B cell (primary cell): ENCODE measurements around the gene DDX56. TPM values are rescaled to one million over a fixed set of nuclear protein-coding genes. Genes with fewer than 3 reads are reported as not detected.
"Not testable (repeated sequence)": the region's sequence is repeated elsewhere in the genome, so short reads cannot be mapped to it uniquely, and the experiment has no call there.

Experiments
- ATAC-seq: fragments of 200-7000 bp; cut with Tn5 transposase; one replicate; pipeline ENCODE4 v1.10.0; 2021; ENCODE audit warnings: low read depth, mild to moderate bottlenecking, moderate number of reproducible peaks, moderate library complexity
- CTCF ChIA-PET: fragments of 350-600 bp; sonication (Branson Sonifier 250); formaldehyde crosslinking; loops from one replicate; lab custom pipeline; 2021; ENCODE audit warnings: antibody characterized with exemption, inconsistent platforms; lab: Charles Lee
- POLR2A ChIA-PET: fragments of 350-600 bp; sonication (Branson Sonifier 250); formaldehyde crosslinking; loops from one replicate; lab custom pipeline; 2021; ENCODE audit warnings: antibody characterized with exemption; lab: Charles Lee
- DNase-seq: peaks from one replicate; pipeline ENCODE4 v3.0.0; 2013
- H2AFZ ChIP-seq: 2 replicates; pipeline ENCODE4 v1.6.1; 2012; ENCODE audit warnings: mild to moderate bottlenecking, low read depth, low read length; ENCODE audit not compliant: insufficient read depth, poor library complexity, severe bottlenecking
- H3K27ac ChIP-seq, 2 donors: 1 replicate in 1 of 2; 2 replicates in 1 of 2; pipeline ENCODE4 v1.5.1; 2012 to 2013; ENCODE audit warnings: low read length in 2 of 2, mild to moderate bottlenecking in 2 of 2, moderate library complexity in 1 of 2
- H3K27me3 ChIP-seq, 4 experiments: fragments of 200-600 bp in 1 of 4; sonication (generic) in 1 of 4; replicated peaks in 1 of 4; 1 replicate in 2 of 4; 2 replicates in 2 of 4; pipeline versions ENCODE4 v1.6.1 to v1.7.0; 2013 to 2016; ENCODE audit warnings: low read length in 3 of 4, mild to moderate bottlenecking in 2 of 4, mixed read lengths in 1 of 4, moderate library complexity in 1 of 4; ENCODE audit not compliant: insufficient read depth in 4 of 4, control insufficient read depth in 3 of 4; ENCODE audit errors: control extremely low read depth in 1 of 4
- H3K36me3 ChIP-seq, 2 experiments: replicated peaks in 1 of 2; 1 replicate in 1 of 2; 2 replicates in 1 of 2; pipeline versions ENCODE4 v1.6.1 to v1.7.1; 2013; ENCODE audit warnings: low read length in 1 of 2; ENCODE audit not compliant: insufficient read depth in 2 of 2, control insufficient read depth in 1 of 2; ENCODE audit errors: control extremely low read depth in 1 of 2, extremely low read depth in 1 of 2
- H3K4me1 ChIP-seq, 2 donors: fragments of 200-600 bp in 1 of 2; sonication (generic) in 1 of 2; 1 replicate in 1 of 2; 2 replicates in 1 of 2; pipeline versions ENCODE4 v1.5.1 to v1.6.1; 2013 to 2017; ENCODE audit warnings: low read length in 2 of 2; ENCODE audit not compliant: control insufficient read depth in 2 of 2, insufficient read depth in 2 of 2
- H3K4me2 ChIP-seq: replicated peaks from 2 replicates; pipeline ENCODE3; 2012; ENCODE audit warnings: mild to moderate bottlenecking, low read depth, low read length; ENCODE audit not compliant: poor library complexity, severe bottlenecking
- H3K4me3 ChIP-seq, 5 experiments: fragments of 200-600 bp in 1 of 5; sonication (generic) in 1 of 5; 1 replicate in 3 of 5; 2 replicates in 2 of 5; pipeline versions ENCODE4 v1.5.1 to v1.7.0; 2011 to 2016; ENCODE audit warnings: low read length in 4 of 5, mild to moderate bottlenecking in 4 of 5, low read depth in 2 of 5, control low read depth in 1 of 5, moderate library complexity in 1 of 5; ENCODE audit not compliant: insufficient read depth in 1 of 5; ENCODE audit errors: control extremely low read depth in 1 of 5, extremely low read depth in 1 of 5
- H3K79me2 ChIP-seq: fragments of 200-600 bp; sonication (generic); one replicate; pipeline ENCODE4 v1.6.0; 2016; ENCODE audit warnings: low read length; ENCODE audit not compliant: control insufficient read depth, insufficient read depth
- H3K9ac ChIP-seq: fragments of 200-600 bp; sonication (generic); 2 replicates; pipeline ENCODE4 v1.6.1; 2017; ENCODE audit warnings: mild to moderate bottlenecking, low read length, moderate library complexity
- H3K9me3 ChIP-seq, 3 donors: one replicate each; pipeline versions ENCODE4 v1.6.1 to v1.7.1; 2013; ENCODE audit warnings: low read length in 2 of 3; ENCODE audit not compliant: control insufficient read depth in 2 of 3, insufficient read depth in 1 of 3; ENCODE audit errors: control extremely low read depth in 1 of 3
- H4K20me1 ChIP-seq: 2 replicates; pipeline ENCODE4 v1.6.0; 2012; ENCODE audit warnings: mild to moderate bottlenecking, low read length; ENCODE audit not compliant: insufficient read depth, control insufficient read depth, poor library complexity, severe bottlenecking
- H3K27ac Mint-ChIP-seq: one replicate; pipeline ENCODE4 v1.8.0; 2021; ENCODE audit warnings: mixed read lengths
- H3K27me3 Mint-ChIP-seq: one replicate; pipeline ENCODE4 v1.8.0; 2021; ENCODE audit warnings: mixed read lengths
- H3K4me1 Mint-ChIP-seq: one replicate; pipeline ENCODE4 v1.8.0; 2021; ENCODE audit warnings: mixed read lengths
- H3K4me3 Mint-ChIP-seq: one replicate; pipeline ENCODE4 v1.8.0; 2021; ENCODE audit warnings: mixed read lengths
- H3K9me3 Mint-ChIP-seq: one replicate; pipeline ENCODE4 v1.8.0; 2022; ENCODE audit warnings: mixed read lengths; ENCODE audit not compliant: insufficient read depth
- CTCF ChIP-seq: fragments of 200-600 bp; IDR thresholded peaks from one replicate; pipeline ENCODE4 v1.8.0; 2022; ENCODE audit warnings: antibody characterized with exemption, mild to moderate bottlenecking
- EZH2 ChIP-seq: IDR thresholded peaks from 2 replicates; pipeline ENCODE4 v1.6.1; 2012; ENCODE audit warnings: borderline replicate concordance, low read depth, mild to moderate bottlenecking, moderate library complexity, low read length; ENCODE audit not compliant: insufficient read depth, poor library complexity, severe bottlenecking
- whole genome bisulfite sequencing: methylation state at CpG from one replicate; pipeline ENCODE4 v1.1.5; 2013; ENCODE audit warnings: missing lambda C conversion rate; ENCODE audit not compliant: insufficient coverage; 5-methylcytosine and 5-hydroxymethylcytosine counted together
- intact Hi-C: fragments of 100-400 bp; cut with micrococcal nuclease; formaldehyde crosslinking; loops from one replicate; pipeline ENCODE4 v1.10.0; 2022
- polyA plus RNA-seq: library from polyadenylated mRNA; depleted of rRNA; stranded (reverse); fragments of >200 nt; gene quantifications from 2 replicates; pipeline ENCODE4 v1.2.3, GENCODE V29; 2012
- total RNA-seq, 2 donors: library from RNA; stranded (reverse); fragments of 120-200 nt in 1 of 2; gene quantifications; 1 replicate in 1 of 2; 2 replicates in 1 of 2; pipeline versions ENCODE4 v1.2.3 to v1.2.4, GENCODE V29; 2013 to 2022

DDX56 gene
- total and polyA plus RNA-seq, 2 donors (not counting 1 experiment from before 2014, with no cell fraction given), result 88.2 to 102 TPM

DNA sequence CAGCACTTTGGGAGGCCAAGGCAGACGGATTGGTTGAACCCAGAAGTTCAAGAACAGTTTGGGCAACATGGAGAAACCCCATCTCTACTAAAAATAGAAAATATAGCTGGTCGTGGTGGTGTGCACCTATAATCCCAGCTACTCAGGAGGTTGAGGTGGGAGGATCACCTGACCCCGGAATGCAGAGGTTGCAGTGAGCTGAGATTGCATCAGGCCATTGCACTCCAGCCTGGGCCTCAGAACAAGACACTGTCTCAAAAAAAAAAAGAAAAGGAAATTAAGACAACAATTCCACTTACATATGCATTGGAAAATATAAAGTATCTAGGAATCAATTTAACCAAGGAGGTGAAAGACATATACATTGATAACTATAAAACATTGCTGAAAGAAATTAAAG lies 25.5 kb upstream of the DDX56 start:
- H3K36me3 ChIP-seq, result no peaks in the 10 kb centered on the region
- no peak overlapping the region for H3K27ac ChIP-seq
- H3K9ac ChIP-seq, result no peak overlapping the region
- DNase-seq (no peak), ATAC-seq (no peak)
- H3K27ac Mint-ChIP-seq, result no peak overlapping the region
- peaks cover 0 to 3% (median 0%) of the 10 kb centered on the region in 4 experiments for H3K27me3 ChIP-seq
- H2AFZ ChIP-seq, result no peak overlapping the region
- ChIA-PET POLR2A (interaction anchor here (0.7 kb wide), 1 partner anchor 57 kb away, joined by 3 read pairs; no protein-coding TSS in a partner anchor), CTCF (interaction anchor here (0.7 kb wide), 1 partner anchor 168 kb away, joined by 3 read pairs; no protein-coding TSS in a partner anchor)
- peaks cover 5 to 11% of the 10 kb centered on the region in 2 donors for H3K4me1 ChIP-seq
- no peaks in the 10 kb centered on the region for H3K79me2 ChIP-seq
- no peak overlapping the region for H3K4me3 Mint-ChIP-seq
- peaks cover 10% of the 10 kb centered on the region for H3K4me1 Mint-ChIP-seq
- no peak overlapping the region for H3K4me2 ChIP-seq
- H3K9me3 Mint-ChIP-seq, result no peaks in the 10 kb centered on the region
- intact Hi-C loops, result no loop called here
- WGBS, result no CpG with 5 or more reads among the region's 3 CpGs
- no peak overlapping the region for H3K4me3 ChIP-seq
- H4K20me1 ChIP-seq, result no peaks in the 10 kb centered on the region
- H3K9me3 ChIP-seq, result no peaks in the 10 kb centered on the region
- no peak for TF ChIP-seq EZH2
- no peak for TF ChIP-seq CTCF
- H3K27me3 Mint-ChIP-seq, result peaks cover 13% of the 10 kb centered on the region

- H3K4me1 ChIP-seq, H3K9ac ChIP-seq, CTCF ChIA-PET, H3K4me1 Mint-ChIP-seq, H3K4me2 ChIP-seq, ATAC-seq, H3K79me2 ChIP-seq, H3K4me3 ChIP-seq, H4K20me1 ChIP-seq, H2AFZ ChIP-seq, H3K27ac Mint-ChIP-seq, H3K27ac ChIP-seq, H3K4me3 Mint-ChIP-seq, intact Hi-C loops, H3K9me3 Mint-ChIP-seq, H3K27me3 ChIP-seq, H3K9me3 ChIP-seq, DNase-seq, H3K36me3 ChIP-seq: not testable (repeated sequence)
- peaks cover 18% of the 10 kb centered on the region for H3K27me3 Mint-ChIP-seq
- 93% methylated on average over 8 of the region's 8 CpGs for WGBS
- POLR2A ChIA-PET, result interaction anchor here (0.7 kb wide), 1 partner anchor 529 kb away, joined by 6 read pairs; no protein-coding TSS in a partner anchor
Observed at GRCh38 chr7:44597181-44597580, 23.5 kb upstream of the DDX56 start.
